Neural cell (in vitro differentiated cells): Measurements from ENCODE around the gene ENOX1.

ENCODE experiments used
- CTCF ChIP-seq: fragments of 450-650 bp; IDR thresholded peaks from 2 replicates; pipeline ENCODE4 v1.5.1; 2014; ENCODE audit warnings: antibody characterized with exemption, mild to moderate bottlenecking, moderate library complexity; ENCODE audit not compliant: poor library complexity, severe bottlenecking
- EP300 ChIP-seq: fragments of 450-650 bp; conservative IDR thresholded peaks from 2 replicates; pipeline ENCODE4 v1.6.1; 2014; ENCODE audit warnings: antibody characterized with exemption, mild to moderate bottlenecking, moderate library complexity; ENCODE audit not compliant: poor library complexity, severe bottlenecking
- POLR2AphosphoS5 ChIP-seq: IDR thresholded peaks from 2 replicates; pipeline ENCODE4 v1.6.1; 2012
- RAD21 ChIP-seq: fragments of 450-650 bp; conservative IDR thresholded peaks from 2 replicates; pipeline ENCODE4 v1.6.1; 2014; ENCODE audit warnings: antibody characterized with exemption, mild to moderate bottlenecking, moderate library complexity
- TF ChIP-seq, protein P1 (sequence below): IDR thresholded peaks from 2 replicates; pipeline ENCODE4 v1.6.1; 2012; ENCODE audit warnings: borderline replicate concordance

GRCh38 chr13:43688227-43688907 is 98.4 kb downstream of the ENOX1 start:
- TF ChIP-seq, protein P1, sequence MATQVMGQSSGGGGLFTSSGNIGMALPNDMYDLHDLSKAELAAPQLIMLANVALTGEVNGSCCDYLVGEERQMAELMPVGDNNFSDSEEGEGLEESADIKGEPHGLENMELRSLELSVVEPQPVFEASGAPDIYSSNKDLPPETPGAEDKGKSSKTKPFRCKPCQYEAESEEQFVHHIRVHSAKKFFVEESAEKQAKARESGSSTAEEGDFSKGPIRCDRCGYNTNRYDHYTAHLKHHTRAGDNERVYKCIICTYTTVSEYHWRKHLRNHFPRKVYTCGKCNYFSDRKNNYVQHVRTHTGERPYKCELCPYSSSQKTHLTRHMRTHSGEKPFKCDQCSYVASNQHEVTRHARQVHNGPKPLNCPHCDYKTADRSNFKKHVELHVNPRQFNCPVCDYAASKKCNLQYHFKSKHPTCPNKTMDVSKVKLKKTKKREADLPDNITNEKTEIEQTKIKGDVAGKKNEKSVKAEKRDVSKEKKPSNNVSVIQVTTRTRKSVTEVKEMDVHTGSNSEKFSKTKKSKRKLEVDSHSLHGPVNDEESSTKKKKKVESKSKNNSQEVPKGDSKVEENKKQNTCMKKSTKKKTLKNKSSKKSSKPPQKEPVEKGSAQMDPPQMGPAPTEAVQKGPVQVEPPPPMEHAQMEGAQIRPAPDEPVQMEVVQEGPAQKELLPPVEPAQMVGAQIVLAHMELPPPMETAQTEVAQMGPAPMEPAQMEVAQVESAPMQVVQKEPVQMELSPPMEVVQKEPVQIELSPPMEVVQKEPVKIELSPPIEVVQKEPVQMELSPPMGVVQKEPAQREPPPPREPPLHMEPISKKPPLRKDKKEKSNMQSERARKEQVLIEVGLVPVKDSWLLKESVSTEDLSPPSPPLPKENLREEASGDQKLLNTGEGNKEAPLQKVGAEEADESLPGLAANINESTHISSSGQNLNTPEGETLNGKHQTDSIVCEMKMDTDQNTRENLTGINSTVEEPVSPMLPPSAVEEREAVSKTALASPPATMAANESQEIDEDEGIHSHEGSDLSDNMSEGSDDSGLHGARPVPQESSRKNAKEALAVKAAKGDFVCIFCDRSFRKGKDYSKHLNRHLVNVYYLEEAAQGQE = no peak
- TF ChIP-seq EP300 (no peak), POLR2AphosphoS5 (no peak), RAD21 (no peak), CTCF (no peak)
